Fibroblast of skin of abdomen (primary cell): Measurements from ENCODE around the gene MROH2B.
"Not testable (repeated sequence)": the region's sequence is repeated elsewhere in the genome, so short reads cannot be mapped to it uniquely, and the experiment has no call there.

ENCODE experiments used
- DNase-seq: peaks from one replicate; pipeline ENCODE4 v3.0.0-alpha.2; 2013

Gene MROH2B

GRCh38 chr5:41022600-41022999, 48.5 kb downstream of the MROH2B start:
- DNase-seq, result not testable (repeated sequence)

GRCh38 chr5:41012318-41012717, 58.8 kb downstream of the MROH2B start:
- DNase-seq, result no peak

- DNase-seq, result no peak
Observed at GRCh38 chr5:41010572-41010971, 60.6 kb downstream of the MROH2B start.

- no peak for DNase-seq
Observed at GRCh38 chr5:41009232-41009631, 61.9 kb downstream of the MROH2B start.

GRCh38 chr5:41004931-41005330, 66.2 kb downstream of the MROH2B start:
- no peak for DNase-seq

- DNase-seq, result no peak
Observed at GRCh38 chr5:41003670-41004376, 67.3 kb downstream of the MROH2B start.

GRCh38 chr5:40999966-41000365, 71.2 kb downstream of the MROH2B start:
- DNase-seq, result no peak

- DNase-seq, result no peak
Observed at GRCh38 chr5:40999142-40999541, 72.0 kb downstream of the MROH2B start.

GRCh38 chr5:40995801-40996586, 75.1 kb downstream of the MROH2B start:
- DNase-seq, result no peak

- no peak for DNase-seq
Observed at GRCh38 chr5:40991981-40992559, 79.1 kb downstream of the MROH2B start.

GRCh38 chr5:40991168-40991980, 79.8 kb downstream of the MROH2B start:
- DNase-seq, result no peak

- DNase-seq, result no peak
Observed at GRCh38 chr5:40988746-40989510, 82.2 kb downstream of the MROH2B start.

- DNase-seq, result no peak
Observed at GRCh38 chr5:40987349-40987748, 83.8 kb downstream of the MROH2B start.

- no peak for DNase-seq
Observed at GRCh38 chr5:40986666-40987065, 84.5 kb downstream of the MROH2B start.

GRCh38 chr5:40985501-40985900, 85.6 kb downstream of the MROH2B start:
- DNase-seq, result no peak

GRCh38 chr5:40984884-40985283, 86.3 kb downstream of the MROH2B start:
- peak; percentile 50 for DNase-seq

- DNase-seq, result no peak
Observed at GRCh38 chr5:40983781-40984180, 87.4 kb downstream of the MROH2B start.

GRCh38 chr5:40981420-40981819, 89.7 kb downstream of the MROH2B start:
- no peak for DNase-seq

- no peak for DNase-seq
Observed at GRCh38 chr5:40976836-40977235, 94.3 kb downstream of the MROH2B start.

GRCh38 chr5:40976041-40976440, 95.1 kb downstream of the MROH2B start:
- DNase-seq, result no peak

- no peak for DNase-seq
Observed at GRCh38 chr5:40973364-40974004, 97.7 kb downstream of the MROH2B start.

- DNase-seq, result no peak
Observed at GRCh38 chr5:40972434-40972833, 98.7 kb downstream of the MROH2B start.
